Measurements from ENCODE around the gene COL11A1.

Gene COL11A1

DNA sequence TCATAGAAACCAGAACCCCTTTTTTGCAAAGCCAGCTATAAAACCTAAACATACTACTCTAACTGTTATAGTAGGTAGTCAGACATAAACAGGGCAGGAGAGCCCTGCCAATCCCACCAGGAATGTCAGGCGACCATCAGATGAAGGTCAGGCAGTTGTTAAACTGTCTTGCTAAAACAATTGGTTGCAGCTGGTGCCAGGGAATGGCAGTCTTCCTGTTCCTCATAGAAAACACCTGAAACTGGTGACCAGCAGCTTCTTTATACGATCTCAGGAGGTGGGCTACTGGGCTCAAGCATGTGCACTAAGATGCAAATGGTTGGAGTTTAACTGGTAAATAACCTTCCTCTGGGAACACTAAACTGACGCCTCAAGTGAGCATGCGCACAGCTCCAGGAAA lies 224.1 kb downstream of the COL11A1 start:
- TF ChIP-seq CTCF (IDR thresholded peaks at IDR 0.05) (no peak), ZFX (IDR thresholded peaks at IDR 0.05; ENCODE audit: borderline replicate concordance) (no peak)
- no peak overlapping the region for H3K27ac ChIP-seq

DNA sequence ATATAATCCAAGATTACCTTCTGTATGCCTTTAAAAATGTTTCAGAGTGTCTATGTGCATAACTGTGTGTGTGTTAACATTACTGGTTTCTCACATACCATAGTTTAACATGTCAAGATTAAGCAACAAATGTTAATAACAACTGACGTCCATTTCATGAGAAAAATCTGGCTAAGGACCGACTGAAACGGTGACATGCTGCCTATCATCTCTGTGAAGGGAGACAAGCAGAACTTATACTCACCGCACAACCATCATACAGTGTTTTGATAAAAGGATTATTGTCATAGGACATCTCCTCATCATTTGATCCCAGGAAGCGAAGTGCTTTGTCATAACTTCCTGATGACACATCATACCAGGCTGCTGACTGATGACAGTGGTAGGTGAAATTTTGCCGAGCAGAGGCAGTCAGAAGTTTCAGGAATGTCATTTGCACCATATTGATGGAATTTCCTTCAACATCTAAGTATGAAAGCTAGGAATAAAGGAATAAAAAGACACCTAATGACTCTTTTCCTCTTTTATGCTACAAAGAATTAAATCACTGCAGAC lies 228.8 kb downstream of the COL11A1 start:
- TF ChIP-seq CTCF (IDR thresholded peaks at IDR 0.05) = no peak
- no peak overlapping the region for H3K27ac ChIP-seq

DNA sequence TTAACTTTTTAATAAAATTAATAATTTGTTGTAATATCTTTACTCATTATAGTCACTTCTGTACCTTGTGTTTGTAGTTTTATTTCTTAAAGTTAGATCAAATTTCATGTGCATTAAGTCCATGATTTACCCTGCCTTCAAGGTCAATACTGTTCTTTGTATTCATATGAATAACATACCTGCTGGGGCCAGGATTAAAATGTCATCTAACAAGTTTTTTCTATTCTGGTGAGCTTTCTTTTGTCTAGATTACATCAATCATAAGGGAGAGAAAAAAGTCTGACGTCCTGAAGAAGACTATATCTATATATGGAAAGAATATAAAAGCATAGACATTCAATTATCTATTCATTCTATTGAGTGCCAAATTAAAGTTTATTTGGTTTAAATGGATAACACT lies 232.6 kb downstream of the COL11A1 start:
- TF ChIP-seq CTCF (IDR thresholded peaks at IDR 0.05) (no peak), ZFX (IDR thresholded peaks at IDR 0.05; ENCODE audit: borderline replicate concordance) (no peak)
- H3K27ac ChIP-seq = no peak overlapping the region

DNA sequence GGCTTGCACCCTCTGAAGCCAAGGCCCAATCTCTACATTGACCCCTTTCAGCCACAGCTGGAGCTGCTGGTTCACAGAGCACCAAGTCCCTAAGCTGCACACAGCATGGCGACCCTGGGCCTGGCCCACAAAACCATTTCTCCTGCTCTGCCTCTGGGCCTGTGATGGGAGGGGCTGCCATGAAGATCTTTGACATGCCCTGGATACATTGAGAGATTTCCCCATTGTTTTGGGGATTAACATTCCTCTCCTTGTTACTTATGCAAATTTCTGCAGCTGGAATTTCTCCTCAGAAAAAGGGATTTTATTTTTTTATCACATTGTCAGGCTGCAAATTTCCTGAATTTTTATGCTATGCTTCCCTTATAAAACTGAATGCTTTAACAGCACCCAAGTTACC lies 235.8 kb downstream of the COL11A1 start:
- TF ChIP-seq CTCF (IDR thresholded peaks at IDR 0.05) (no peak), ZFX (IDR thresholded peaks at IDR 0.05; ENCODE audit: borderline replicate concordance) (no peak)
- H3K27ac ChIP-seq = no peak overlapping the region

- TF ChIP-seq ZFX (IDR thresholded peaks at IDR 0.05; ENCODE audit: borderline replicate concordance) = no peak
- TF ChIP-seq CTCF (IDR thresholded peaks at IDR 0.05) = no peak
- no peak overlapping the region for H3K27ac ChIP-seq
Measured at GRCh38 chr1:102872097-102872496, 236.2 kb downstream of the COL11A1 start.

DNA sequence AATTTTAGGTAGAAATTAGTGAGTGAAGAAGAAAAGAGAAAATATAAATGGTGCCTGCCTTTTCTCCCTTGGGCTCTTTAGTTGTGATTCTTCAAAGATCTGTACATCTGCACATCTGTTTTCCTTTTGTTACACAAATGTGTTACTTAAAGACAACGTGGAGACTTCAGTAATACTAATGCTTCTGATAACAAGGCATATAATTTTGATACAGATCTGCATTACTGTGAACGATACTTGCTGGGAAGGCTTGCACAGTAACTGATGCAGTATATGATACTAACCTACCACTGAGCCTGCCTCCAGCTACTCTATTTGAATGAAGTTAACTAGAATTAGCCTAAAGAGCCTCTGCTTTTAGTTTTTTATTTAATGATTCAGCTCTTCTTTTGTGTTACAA lies 244.6 kb downstream of the COL11A1 start:
- TF ChIP-seq ZFX (IDR thresholded peaks at IDR 0.05; ENCODE audit: borderline replicate concordance) (no peak), CTCF (IDR thresholded peaks at IDR 0.05) (no peak)
- no peak overlapping the region for H3K27ac ChIP-seq

DNA sequence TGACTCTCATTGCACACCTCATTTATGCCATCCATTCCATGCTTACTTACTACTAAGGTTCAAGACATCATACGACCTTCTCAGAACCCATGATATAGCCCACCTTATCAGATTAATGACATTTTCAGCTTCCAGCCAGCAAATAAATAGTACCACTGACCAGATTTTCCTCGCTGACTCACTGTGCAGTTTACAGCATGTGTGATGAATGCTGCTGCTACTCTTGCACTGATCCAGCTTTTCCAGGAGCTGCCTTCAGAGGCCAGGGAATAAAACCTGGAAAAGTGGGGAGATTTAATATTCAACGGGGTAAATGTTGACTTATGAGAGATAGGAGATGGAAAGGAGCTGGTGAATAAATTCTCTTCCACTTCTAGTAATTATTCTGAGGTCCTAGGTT lies 247.1 kb downstream of the COL11A1 start:
- H3K27ac ChIP-seq = no peak overlapping the region
- TF ChIP-seq CTCF (IDR thresholded peaks at IDR 0.05) (no peak), ZFX (IDR thresholded peaks at IDR 0.05; ENCODE audit: borderline replicate concordance) (no peak)
